GM18909 (cell line): Measurements from ENCODE around the gene PEA15.
A peak's percentile ranks its signal among the peaks of the same experiment; 100 is the strongest.

Source experiments
- ATAC-seq: cut with Tn5 transposase; IDR thresholded peaks from one replicate; pipeline ENCODE4 v1.9.1; 2021; ENCODE audit warnings: mild to moderate bottlenecking; ENCODE audit not compliant: unreplicated experiment, poor library complexity

The PEA15 gene

DNA sequence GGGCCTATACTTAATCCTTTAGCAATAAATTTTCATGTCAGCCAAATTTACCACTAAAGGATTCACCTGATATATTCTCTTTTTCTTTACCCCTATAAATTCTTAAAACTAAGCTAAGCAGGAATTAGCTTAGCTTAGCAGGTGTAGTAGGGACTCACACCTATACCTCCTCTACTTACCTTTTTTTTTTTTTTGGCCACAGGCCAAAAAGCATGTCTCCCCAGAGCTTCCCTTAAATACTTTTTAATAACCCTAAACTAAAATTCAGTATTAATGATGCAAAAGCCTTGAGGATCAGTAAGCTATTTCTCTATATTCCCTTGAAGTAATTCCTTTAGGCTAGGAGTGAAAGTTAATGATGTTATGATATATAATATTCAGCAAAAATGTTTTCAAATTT is 23.2 kb downstream of the PEA15 start:
- no peak for ATAC-seq

DNA sequence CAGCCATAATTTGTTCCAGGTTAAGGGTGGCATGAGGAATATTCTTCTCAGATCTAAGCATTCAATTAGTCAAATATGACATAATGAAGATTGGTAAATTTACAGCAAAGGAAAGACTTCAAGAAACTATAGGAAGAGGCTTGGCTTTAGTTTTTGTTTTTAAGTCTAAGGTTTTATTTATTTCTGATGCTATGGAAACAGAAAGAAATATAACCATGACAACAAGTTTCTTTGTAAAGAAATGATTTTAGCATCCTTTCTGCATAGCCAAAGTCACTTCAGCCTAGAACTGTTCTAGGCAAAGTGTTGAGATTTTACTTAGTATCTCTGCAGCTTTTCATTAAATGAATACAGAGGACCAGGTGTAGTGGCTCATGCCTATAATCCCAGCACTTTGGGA is 27.7 kb downstream of the PEA15 start:
- ATAC-seq = no peak

DNA sequence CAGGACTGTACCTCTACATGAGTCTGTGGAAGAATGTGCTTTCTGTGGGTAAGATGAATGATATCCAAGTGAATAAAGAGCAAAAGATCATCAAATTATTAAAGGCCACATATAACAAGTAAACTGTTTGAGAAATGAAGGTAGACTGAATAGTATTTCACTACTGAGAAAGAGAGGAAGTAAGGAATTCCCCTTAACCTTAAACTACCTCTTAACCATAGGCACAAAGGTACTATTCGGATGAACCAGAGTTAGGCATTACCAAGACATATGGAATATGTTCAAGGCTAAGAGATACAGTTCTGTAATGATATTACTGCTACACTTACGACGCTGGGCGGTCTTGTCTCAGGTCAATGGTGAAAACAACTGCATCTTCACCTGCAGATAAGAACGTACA is 31.6 kb downstream of the PEA15 start:
- ATAC-seq = no peak

DNA sequence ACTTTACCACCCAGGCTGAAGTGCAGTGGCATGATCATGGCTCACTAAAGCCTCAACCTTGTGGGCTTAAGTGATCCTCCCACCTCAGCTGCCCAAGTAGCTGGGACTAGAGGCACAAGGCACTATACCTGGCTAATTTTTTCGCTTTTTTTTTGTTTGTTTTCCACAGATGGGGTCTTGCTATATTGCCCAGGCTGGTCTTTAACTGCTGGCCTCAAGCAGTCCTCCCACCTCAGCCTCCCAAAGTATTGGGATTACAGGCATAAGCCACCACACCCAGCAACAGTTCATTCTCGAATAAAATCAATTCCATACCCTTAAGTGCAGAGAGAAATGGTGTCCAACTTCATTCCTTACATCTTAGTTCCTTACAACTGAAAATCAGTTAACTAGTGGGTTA is 32.4 kb downstream of the PEA15 start:
- no peak for ATAC-seq

DNA sequence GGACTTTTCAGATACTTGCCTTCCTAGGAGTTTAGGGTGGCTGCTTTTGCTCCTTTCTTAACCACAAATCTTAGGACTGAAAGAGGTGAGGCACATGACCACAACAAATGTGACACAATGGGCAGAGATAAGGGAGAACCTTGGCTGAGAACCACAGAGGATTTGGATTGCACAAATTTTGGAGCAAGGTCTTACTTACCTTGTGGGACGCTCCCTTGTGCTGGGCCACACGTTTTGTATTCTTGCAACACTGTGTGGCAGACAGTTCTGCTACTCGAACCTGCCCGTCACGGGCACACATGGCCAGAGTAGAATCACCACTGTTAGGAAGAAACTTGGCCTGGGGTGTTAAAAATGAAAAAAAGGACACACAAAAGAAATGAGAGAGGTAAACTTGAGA is 33.2 kb downstream of the PEA15 start:
- no peak for ATAC-seq

DNA sequence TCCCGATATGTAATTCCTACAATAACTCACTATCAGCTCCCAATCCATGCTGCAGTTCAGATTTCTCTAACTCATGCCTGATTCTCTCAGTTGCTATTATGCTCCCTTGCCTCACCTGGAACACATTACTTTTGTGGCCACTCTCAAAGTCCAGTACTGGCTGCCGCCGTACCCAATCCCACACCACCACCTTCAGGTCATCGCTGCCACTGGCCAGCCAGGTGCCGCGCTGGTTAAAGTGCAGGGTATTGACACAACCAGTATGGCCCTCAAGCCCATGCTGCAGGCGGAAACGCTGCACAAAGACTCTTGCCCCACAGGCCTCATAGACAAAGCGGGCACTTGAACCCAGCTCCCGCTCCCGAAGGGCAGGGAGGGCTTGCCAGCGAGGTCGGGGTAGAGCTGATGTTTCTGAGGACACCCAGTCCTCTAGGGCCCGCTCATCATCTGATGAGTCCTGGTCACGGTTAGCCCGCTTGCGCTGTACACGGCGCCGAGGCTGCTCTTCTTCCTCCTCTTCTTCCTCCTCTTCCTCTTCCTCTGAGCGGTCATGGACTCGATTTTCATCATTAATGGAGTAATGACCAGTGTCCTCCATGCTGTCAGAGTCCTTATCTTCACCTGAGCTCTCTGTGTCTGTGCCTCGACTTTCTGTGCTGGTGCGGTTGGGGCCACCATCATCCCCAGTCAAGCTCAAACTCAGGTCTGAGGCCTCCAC is 34.6 kb downstream of the PEA15 start:
- ATAC-seq = no peak

DNA sequence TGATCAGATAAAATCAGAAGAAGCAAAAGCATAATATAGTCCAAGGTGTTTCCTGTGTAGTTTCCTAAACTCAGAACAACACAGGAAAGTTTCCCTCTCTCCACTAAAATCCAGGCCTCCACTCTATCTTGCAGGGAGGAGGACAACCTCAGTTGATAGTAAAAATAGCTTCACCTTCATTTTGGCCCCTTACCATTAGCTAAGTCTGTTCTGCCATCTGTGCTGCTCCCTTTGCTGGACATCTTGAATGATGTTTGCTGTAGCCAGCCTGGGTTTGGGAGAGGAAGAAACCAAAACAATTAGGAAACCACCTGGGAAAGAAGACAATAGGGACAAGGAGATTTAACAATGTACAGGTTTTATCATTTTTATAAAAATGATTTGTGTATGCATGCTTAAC is 38.6 kb downstream of the PEA15 start:
- no peak for ATAC-seq

DNA sequence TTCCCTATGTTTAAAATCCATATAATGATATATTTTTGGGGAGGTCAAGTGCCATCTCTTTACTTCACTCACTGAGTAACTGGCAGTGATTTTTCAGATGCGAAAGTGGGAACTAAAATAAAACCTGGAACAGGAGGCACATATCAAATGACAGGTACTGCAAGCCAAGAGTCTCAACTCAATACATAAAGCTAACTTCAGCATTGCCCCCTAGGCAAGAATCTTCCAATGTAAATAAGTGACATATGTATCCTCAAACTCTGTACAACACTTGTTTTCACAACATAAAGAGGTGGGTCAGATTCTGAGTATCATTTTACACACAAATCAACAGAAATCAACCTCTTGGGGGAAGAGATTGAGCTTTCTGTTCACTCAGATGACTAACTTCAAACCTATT is 39.0 kb downstream of the PEA15 start:
- no peak for ATAC-seq

DNA sequence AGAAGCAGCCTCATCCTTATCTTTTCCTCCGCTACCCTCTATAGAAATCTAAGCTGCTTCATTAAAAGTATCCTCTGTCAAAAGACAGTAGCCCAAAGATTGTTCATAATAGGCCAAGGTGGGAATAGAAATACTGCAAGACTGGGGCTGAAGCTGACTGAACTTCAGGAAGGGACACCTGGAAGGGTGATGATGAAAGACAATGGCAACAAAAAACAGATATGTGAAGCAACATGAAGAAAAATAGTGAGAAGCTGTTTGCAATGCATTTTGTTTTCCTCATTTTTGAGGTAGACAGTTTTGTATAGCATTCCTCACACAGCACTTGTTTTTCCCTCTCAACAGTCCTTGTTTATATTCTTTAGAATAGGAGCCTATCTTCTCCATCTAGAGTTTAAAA is 40.2 kb downstream of the PEA15 start:
- no peak for ATAC-seq

DNA sequence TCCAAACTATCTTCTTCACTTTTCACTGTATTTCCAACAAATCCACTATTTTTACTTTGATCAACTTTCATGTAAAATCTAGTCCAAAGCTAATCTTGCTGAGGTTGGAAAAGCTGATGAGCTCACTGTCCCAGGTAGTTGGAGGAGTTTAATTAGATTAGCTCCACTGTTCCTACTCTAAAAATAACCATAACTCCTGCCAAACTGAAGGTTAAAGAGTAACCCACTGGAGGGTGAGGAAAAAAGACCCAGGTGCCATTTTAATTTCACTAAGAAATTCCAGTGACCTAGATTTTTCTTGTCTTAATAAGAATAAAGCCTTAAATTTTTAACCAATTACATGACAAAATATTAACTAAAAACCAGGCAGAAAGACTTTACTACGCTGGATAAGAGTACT is 41.9 kb downstream of the PEA15 start:
- no peak for ATAC-seq

DNA sequence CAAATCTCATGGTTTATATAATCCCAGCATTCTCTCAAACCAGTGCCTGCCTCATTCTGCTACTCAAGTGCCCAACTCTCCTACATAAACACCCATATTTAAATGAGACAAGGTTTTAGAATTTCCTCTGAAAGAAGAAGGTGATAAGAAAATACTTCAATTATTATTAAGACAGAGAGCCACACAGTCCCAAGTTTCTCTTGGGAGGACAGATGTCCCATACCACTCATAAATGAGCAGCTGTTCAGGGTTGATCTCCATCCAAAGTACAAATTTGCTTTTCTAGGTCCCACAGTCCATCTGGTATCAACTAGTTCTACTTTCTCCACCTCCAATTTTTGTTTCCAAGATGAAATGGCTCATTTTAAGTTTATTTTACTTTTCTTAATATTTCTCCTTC is 45.8 kb downstream of the PEA15 start:
- no peak for ATAC-seq

DNA sequence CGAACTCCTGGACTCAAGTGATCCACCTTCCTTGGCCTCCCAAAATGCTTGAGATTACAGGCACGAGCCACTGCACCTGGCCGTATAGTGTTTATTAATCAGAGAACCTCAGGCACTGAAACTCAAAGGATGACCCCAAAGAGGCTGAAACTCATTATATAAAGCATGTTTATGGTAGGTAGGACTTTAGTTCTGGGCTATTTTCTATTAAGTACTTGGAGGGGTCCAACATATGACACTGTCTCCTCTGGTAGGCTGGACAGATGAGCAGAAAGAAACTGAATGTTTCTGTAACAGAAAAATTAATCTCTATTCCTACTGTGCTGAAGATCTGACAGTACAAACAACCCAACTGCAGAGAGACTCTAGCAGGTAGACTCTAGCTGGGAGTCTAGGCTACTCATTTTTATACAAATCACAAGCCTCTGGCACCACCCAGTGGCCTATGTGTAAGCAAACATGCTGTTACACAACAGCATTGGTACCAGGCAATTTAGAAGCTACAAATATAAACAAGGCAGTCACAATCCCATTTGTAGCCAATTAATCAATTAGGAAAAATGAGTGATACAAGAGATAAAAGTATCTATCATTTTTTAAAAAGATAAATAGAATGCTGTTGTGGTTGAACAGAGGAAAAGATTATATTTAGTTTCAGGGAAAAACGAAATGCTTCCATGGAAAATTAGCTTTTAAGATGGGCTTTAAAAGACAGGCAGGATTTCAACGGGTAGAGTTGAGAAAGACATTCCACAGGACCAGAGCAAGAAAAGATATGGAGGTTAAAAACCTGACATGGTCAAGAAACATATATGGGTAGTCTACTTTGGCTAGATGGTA is 46.7 kb downstream of the PEA15 start:
- ATAC-seq = peak; percentile 80

DNA sequence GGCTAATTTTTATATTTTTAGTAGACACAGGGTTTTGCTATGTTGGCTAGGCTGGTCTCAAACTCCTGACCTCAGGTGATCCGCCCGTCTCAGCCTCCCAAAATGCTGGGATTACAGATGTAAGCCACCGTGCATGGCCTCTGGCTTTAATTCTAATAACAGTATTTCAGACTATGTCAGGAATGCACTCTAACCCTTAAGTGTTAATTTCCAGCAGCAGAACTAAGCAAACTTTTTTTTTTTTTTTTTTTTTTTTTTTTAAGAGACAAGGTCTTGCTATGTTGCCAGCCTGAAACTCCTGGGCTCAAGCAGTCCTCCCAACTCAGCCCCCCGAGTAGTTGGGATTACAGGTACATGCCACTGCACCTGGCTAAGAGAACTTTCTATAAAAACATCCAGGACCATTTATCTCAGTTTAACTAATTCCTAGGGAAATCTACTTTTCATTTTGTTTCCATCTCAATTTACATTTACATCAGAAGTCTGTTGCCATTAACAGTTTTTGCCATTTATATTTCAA is 50.7 kb downstream of the PEA15 start:
- ATAC-seq = no peak

DNA sequence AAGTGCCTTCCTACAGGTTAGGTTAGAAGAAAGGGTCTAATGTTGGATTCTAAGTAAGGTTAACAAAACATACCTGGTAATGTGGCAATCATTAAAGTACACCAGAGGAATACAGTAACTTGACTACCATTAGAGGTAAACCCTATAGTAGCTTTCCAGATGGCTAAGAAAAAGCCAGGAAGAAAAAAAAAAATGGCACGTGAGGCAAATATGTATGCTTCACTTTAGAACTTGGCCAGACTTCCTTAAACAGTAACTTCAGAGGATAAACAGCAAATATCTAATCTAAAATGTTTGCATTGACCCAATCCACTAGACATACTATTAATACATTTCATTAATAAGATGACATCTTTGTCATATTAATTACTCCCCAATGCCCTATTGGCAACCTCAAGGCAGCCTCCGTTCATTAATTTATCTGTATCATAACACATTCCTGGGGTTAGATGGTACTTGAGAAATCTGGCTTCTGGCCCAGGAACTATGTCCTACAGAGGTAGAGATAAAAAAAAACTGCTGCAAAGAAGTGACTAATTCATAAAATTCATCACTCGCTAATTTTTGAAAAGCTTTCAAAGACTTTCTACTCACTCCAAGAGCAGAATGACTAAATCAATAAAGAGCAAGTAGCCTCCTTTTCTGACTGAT is 51.3 kb downstream of the PEA15 start:
- no peak for ATAC-seq

DNA sequence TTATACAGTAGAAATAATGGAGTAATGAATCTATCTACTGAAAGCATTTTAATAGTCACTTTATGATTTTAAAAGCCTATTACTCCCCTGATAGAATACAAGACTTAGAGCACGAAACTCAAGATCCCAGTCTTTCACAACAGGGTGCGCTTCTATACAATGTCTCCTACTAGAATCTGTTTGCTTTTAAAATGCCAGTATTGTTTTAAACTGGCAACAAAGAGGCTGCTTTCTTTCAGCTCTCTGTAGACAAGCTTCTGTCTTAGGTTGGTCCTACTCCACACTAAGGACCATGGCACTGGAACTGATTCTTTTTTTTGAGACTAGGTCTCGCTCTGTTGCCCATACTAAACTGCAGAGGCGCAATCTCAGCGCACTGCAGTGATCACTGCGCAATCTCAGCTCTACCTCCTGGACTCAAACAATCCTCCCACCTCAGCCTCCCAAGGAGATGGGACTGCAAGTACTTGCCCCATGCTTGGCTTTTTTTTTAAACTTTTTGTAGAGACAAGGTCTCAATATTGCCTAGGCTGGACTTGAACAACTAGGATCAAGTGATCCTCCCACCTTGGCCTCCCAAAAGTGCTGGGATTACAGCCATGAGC is 52.3 kb downstream of the PEA15 start:
- no peak for ATAC-seq

DNA sequence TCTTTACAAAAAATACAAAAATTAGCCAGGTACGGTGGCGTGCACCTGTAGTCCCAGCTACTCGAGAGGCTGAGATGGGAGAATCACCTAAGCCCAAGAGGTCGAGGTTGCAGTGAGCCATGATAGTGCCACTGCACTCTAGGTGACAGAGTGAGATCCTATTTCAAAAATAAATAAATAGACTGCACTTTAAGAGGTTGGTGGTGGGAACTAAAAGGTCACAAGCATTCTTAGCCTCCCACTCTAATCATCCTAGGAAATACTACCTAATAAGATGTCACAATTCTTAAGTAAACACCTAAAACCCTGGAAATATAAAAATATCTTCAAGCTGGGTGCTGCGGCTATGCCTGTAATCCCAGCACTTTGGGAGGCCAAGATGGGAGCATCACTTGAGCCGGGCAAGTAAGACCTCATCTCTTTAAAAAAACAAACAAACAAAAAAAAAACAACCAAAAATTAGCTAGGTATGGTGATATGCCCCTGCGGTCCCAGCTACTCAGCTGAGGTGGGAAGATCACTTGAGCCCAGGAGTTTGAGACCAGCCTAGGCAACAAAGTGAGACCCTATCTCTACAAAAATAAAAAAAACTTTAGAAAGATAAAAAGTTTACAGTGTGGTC is 53.1 kb downstream of the PEA15 start:
- ATAC-seq = no peak

DNA sequence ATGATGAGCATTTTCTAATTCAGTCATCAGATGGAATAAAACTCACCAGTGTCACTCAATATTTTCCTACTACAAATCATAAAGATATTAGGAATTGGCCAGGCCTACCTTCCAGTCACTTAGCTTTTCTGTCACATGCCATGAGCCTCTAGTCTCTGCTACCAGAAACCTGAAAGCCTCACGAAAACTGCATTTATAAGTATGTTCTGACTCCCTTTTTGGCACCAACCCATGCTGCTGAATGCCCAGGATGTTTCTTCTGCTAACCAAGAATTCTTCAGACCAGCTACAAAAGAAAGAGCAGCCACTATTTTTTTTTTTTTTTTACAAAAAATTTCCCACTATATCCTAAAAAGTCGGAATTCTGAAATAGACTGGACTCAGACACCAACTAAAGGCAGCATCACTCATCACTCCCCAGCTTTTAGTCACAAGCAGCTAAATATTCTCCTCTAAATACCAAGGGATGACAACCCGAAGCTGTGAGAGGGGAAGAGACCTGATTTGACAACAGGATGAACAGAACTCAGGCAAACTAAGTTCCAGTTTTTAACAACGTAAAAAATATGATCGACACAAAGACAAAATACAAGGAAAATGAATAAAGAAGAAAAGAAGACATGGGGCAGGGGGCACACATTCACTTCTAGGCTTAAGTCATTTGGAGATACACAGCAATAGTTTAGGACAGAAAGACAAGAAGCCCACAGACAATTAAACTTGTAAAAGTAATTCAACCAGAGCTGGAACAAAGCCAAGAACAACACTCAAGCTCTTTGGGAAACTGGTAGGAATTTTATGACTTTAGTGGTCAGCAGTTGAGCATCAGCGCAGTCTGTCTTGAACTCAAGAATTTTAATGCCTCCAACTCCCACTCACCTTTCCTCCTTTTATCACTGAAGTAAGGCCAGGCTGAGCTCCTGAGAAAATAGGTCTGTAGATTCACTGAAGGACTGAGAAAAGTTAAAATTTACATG is 55.5 kb downstream of the PEA15 start:
- ATAC-seq = no peak

DNA sequence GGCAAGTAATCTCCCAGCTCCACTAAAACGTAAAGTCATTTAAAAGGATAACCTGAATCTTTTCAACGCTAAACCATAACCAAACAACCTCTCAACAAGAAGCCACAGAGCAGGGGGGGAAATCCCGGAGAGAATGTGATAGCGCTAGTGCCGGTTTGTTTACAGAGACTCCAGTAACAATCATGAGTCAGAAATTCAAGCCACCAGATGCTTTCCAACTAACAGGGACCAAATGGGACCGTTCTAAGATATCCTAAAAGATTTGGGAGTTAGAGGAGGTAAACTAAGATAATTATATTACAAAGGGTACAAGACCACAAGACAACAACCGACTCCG is 56.3 kb downstream of the PEA15 start:
- peak; percentile 24 for ATAC-seq
